GM19193 (cell line): ENCODE measurements around the gene CPEB3.

Source experiments
- POLR2A ChIP-seq: IDR thresholded peaks from 4 replicates; pipeline ENCODE4 v1.6.1; 2011; ENCODE audit not compliant: insufficient read depth, insufficient read length; ENCODE audit errors: extremely low read depth

The CPEB3 gene

GRCh38 chr10:92187101-92187500 is 103.8 kb downstream of the CPEB3 start:
- TF ChIP-seq POLR2A, result no peak

GRCh38 chr10:92184977-92185376 is 105.9 kb downstream of the CPEB3 start:
- no peak for TF ChIP-seq POLR2A

- no peak for TF ChIP-seq POLR2A
Measured at GRCh38 chr10:92183199-92183598, 107.7 kb downstream of the CPEB3 start.

GRCh38 chr10:92181575-92181974 is 109.3 kb downstream of the CPEB3 start:
- TF ChIP-seq POLR2A, result no peak

- no peak for TF ChIP-seq POLR2A
Measured at GRCh38 chr10:92180399-92180798, 110.5 kb downstream of the CPEB3 start.

- no peak for TF ChIP-seq POLR2A
Measured at GRCh38 chr10:92177546-92177945, 113.3 kb downstream of the CPEB3 start.

- no peak for TF ChIP-seq POLR2A
Measured at GRCh38 chr10:92175164-92175563, 115.7 kb downstream of the CPEB3 start.

- TF ChIP-seq POLR2A, result no peak
Measured at GRCh38 chr10:92173996-92174395, 116.9 kb downstream of the CPEB3 start.

GRCh38 chr10:92164036-92164696 is 126.7 kb downstream of the CPEB3 start:
- TF ChIP-seq POLR2A, result no peak

- TF ChIP-seq POLR2A, result no peak
Measured at GRCh38 chr10:92162541-92162940, 128.3 kb downstream of the CPEB3 start.

GRCh38 chr10:92156874-92157773 is 133.8 kb downstream of the CPEB3 start:
- TF ChIP-seq POLR2A, result no peak

GRCh38 chr10:92150823-92151222 is 140.1 kb downstream of the CPEB3 start:
- no peak for TF ChIP-seq POLR2A

GRCh38 chr10:92149261-92149660 is 141.6 kb downstream of the CPEB3 start:
- TF ChIP-seq POLR2A, result no peak

GRCh38 chr10:92146781-92147180 is 144.1 kb downstream of the CPEB3 start:
- no peak for TF ChIP-seq POLR2A

- no peak for TF ChIP-seq POLR2A
Measured at GRCh38 chr10:92146107-92146506, 144.8 kb downstream of the CPEB3 start.

- TF ChIP-seq POLR2A, result no peak
Measured at GRCh38 chr10:92142949-92143348, 147.9 kb downstream of the CPEB3 start.

- no peak for TF ChIP-seq POLR2A
Measured at GRCh38 chr10:92142512-92142911, 148.4 kb downstream of the CPEB3 start.

GRCh38 chr10:92131275-92131820 is 159.5 kb downstream of the CPEB3 start:
- TF ChIP-seq POLR2A, result no peak
